ENCODE data around the gene SHMT2. TPM values are rescaled to one million over a fixed set of nuclear protein-coding genes. Genes with fewer than 3 reads are reported as not detected.

The SHMT2 gene
- total and polyA plus RNA-seq, 9 of the 15 experiments (the other 6 are each of a cell fraction or from before 2014, with no cell fraction given) = 46.1 to 319 (median 115) TPM

GRCh38 chr12:57187222-57188089 lies 42.1 kb upstream of the SHMT2 start:
- intact Hi-C loops (cut with micrococcal nuclease) = no loop called here
- BruUV-seq (replicated peaks) = no TSS peak
- CTCF ChIA-PET (ENCODE audit: low intra/inter-chr PET ratio) = no interaction called here
- Histone ChIP-seq H3K27ac (ENCODE audit: extremely low read depth, low read depth, low read length) (no peak overlapping the region), H2AFZ (ENCODE audit: low read depth, low read length) (no peak overlapping the region), H3K79me2 (ENCODE audit: control insufficient read depth, insufficient read depth, low read length) (no peaks in the 10 kb centered on the region), H4K20me1 (replicated peaks; ENCODE audit: control insufficient read depth, insufficient read depth, low read length) (peaks cover 17% of the 10 kb centered on the region; the same call in 1 of the 2 replicates), H3K9ac (ENCODE audit: insufficient read depth in 1 of 2, low read depth in 2 of 2, low read length in 2 of 2) (no peak overlapping the region), H3K4me2 (ENCODE audit: insufficient read depth, low read length) (no peak overlapping the region), H3K9me3 (replicated peaks; ENCODE audit: control insufficient read depth, insufficient read depth, low read depth, low read length) (no peaks in the 10 kb centered on the region), H3K4me1 (replicated peaks in 1 of 2; ENCODE audit: control insufficient read depth in 2 of 2, insufficient read depth in 2 of 2, low read length in 2 of 2) (peaks cover 0 to 37% of the 10 kb centered on the region in 2 experiments; a peak in 3 of 5 replicates), H3K4me3 (no peak overlapping the region), H3K27me3 (ENCODE audit: control insufficient read depth in 2 of 2, insufficient read depth in 2 of 2, low read length in 2 of 2) (peaks cover 40 to 80% of the 10 kb centered on the region in 2 experiments), H3K36me3 (ENCODE audit: control insufficient read depth, insufficient read depth, low read length) (no peaks in the 10 kb centered on the region), H3K9me1 (ENCODE audit: control insufficient read depth, insufficient read depth, low read length) (peaks cover 5% of the 10 kb centered on the region)
- in situ Hi-C loops (cut with MboI) = loop anchor here (10.0 kb wide), 1 partner anchor 433 kb away; the partner anchor contains the start of gene PRIM1
- no peak for TF ChIP-seq ARNT (IDR thresholded peaks at IDR 0.05)
- peak; percentile 85 for TF ChIP-seq NFIC (IDR thresholded peaks at IDR 0.05)
- POLR2A ChIA-PET = interaction anchor here (0.6 to 1.6 kb wide), 7 partner anchors 12 to 436 kb away, joined by 3 to 6 read pairs (median 3); partner anchors contain the start of gene STAC3
- FAIRE-seq (peak; percentile 6), ATAC-seq (no peak), DNase-seq (ENCODE audit: extremely low read depth in 1 of 4, low spot score in 3 of 4) (no peak)
- WGBS (ENCODE audit: insufficient coverage, low coverage, missing lambda C conversion rate) = 17% methylated on average over 20 of the region's 21 CpGs

DNA sequence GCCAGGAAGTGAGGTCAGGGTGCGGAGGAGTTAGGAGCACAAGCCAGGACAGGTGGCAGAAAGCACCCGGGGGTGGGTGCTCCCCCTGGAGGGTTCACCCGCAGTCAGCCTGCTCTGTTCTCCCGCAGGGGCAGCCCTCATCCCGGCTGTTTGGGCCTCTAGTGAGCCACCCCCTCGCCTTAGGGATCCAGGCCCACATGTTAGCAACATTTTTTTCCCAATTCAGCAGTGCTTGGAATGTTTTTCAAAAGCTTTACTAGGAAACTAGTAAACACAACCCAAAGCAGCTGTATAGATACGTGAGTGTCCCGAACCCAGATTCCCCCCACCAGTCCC lies 41.5 kb upstream of the SHMT2 start:
- Histone ChIP-seq H3K9ac (ENCODE audit: insufficient read depth in 1 of 2, low read depth in 2 of 2, low read length in 2 of 2) (no peak overlapping the region), H3K27ac (ENCODE audit: extremely low read depth, low read depth, low read length) (no peak overlapping the region), H3K4me2 (ENCODE audit: insufficient read depth, low read length) (no peak overlapping the region), H3K4me3 (no peak overlapping the region), H3K36me3 (ENCODE audit: control insufficient read depth, insufficient read depth, low read length) (no peaks in the 10 kb centered on the region), H4K20me1 (replicated peaks; ENCODE audit: control insufficient read depth, insufficient read depth, low read length) (peaks cover 17% of the 10 kb centered on the region; the same call in 1 of the 2 replicates), H3K79me2 (ENCODE audit: control insufficient read depth, insufficient read depth, low read length) (no peaks in the 10 kb centered on the region), H3K27me3 (ENCODE audit: control insufficient read depth in 2 of 2, insufficient read depth in 2 of 2, low read length in 2 of 2) (peaks cover 45 to 86% of the 10 kb centered on the region in 2 experiments), H3K9me1 (ENCODE audit: control insufficient read depth, insufficient read depth, low read length) (peaks cover 5% of the 10 kb centered on the region), H2AFZ (ENCODE audit: low read depth, low read length) (no peak overlapping the region), H3K4me1 (replicated peaks in 1 of 2; ENCODE audit: control insufficient read depth in 2 of 2, insufficient read depth in 2 of 2, low read length in 2 of 2) (peaks cover 0 to 41% of the 10 kb centered on the region in 2 experiments; a peak in 2 of 5 replicates), H3K9me3 (replicated peaks; ENCODE audit: control insufficient read depth, insufficient read depth, low read depth, low read length) (no peaks in the 10 kb centered on the region)
- WGBS (ENCODE audit: insufficient coverage, low coverage, missing lambda C conversion rate) = 28% methylated on average over 8 of the region's 8 CpGs
- in situ Hi-C loops (cut with MboI) (loop anchor here (10.0 kb wide), 1 partner anchor 433 kb away; the partner anchor contains the start of gene PRIM1), intact Hi-C loops (cut with micrococcal nuclease) (no loop called here)
- BruUV-seq (replicated peaks) = no TSS peak
- FAIRE-seq = no peak
- DNase-seq (ENCODE audit: extremely low read depth in 1 of 4, low spot score in 3 of 4) = no peak
- POLR2A ChIA-PET = interaction anchor here (0.6 to 1.5 kb wide), 6 partner anchors 10 to 77 kb away, joined by 3 to 6 read pairs (median 3); partner anchors contain the start of genes SHMT2 and STAT6
- TF ChIP-seq ZBTB7A (IDR thresholded peaks at IDR 0.05; ENCODE audit: borderline replicate concordance, control insufficient read depth, low read depth, low read length) (no peak), EGR1 (conservative IDR thresholded peaks at IDR 0.05) (0 out of 2 replicates have a peak, but pooled peaks have one; percentile 16), ZNF263 (CRISPR knock-in tag; IDR thresholded peaks at IDR 0.05; ENCODE audit: borderline replicate concordance) (0 out of 2 replicates have a peak, but pooled peaks have one; percentile 14), TFAM (CRISPR knock-in tag; conservative IDR thresholded peaks at IDR 0.05) (no peak), HNRNPLL (IDR thresholded peaks at IDR 0.05; ENCODE audit: low read depth, low read length, poor library complexity, severe bottlenecking) (no peak)
- CTCF ChIA-PET (ENCODE audit: low intra/inter-chr PET ratio) = no interaction called here
- ATAC-seq = no peak

All from K562 (cell line).